Karpas-422 (cell line): ENCODE measurements around the gene CHRM2. TPM values are rescaled to one million over a fixed set of nuclear protein-coding genes. Genes with fewer than 3 reads are reported as not detected.

Experiments
- DNase-seq: peaks from one replicate; pipeline ENCODE4 v3.0.0-alpha.2; 2015
- H2AFZ ChIP-seq: fragments of 200-600 bp; sonication (generic); 2 replicates; pipeline ENCODE4 v1.6.1; 2014; ENCODE audit warnings: antibody characterized with exemption, low read length, mixed read lengths
- H3K27ac ChIP-seq: fragments of 200-600 bp; sonication (generic); 2 replicates; pipeline ENCODE4 v1.5.1; 2014; ENCODE audit warnings: mild to moderate bottlenecking, low read length, moderate library complexity
- H3K27me3 ChIP-seq: fragments of 200-600 bp; sonication (generic); 2 replicates; pipeline ENCODE4 v1.6.1; 2014; ENCODE audit warnings: low read length, mixed read lengths
- H3K36me3 ChIP-seq: fragments of 200-600 bp; sonication (generic); 2 replicates; pipeline ENCODE4 v1.6.1; 2014; ENCODE audit warnings: low read length, mixed read lengths; ENCODE audit not compliant: insufficient read depth
- H3K4me1 ChIP-seq: fragments of 200-600 bp; sonication (generic); 2 replicates; pipeline ENCODE4 v1.6.1; 2014; ENCODE audit warnings: mild to moderate bottlenecking, low read length, mixed read lengths
- H3K4me2 ChIP-seq: fragments of 200-600 bp; sonication (generic); 2 replicates; pipeline ENCODE4 v1.6.1; 2014; ENCODE audit warnings: low read length, low read depth, mild to moderate bottlenecking; ENCODE audit not compliant: poor library complexity, severe bottlenecking
- H3K4me3 ChIP-seq: fragments of 200-600 bp; sonication (generic); 2 replicates; pipeline ENCODE4 v1.5.1; 2014; ENCODE audit warnings: mild to moderate bottlenecking, antibody characterized with exemption, low read length, mixed read lengths
- H3K79me2 ChIP-seq: fragments of 200-600 bp; sonication (generic); 2 replicates; pipeline ENCODE4 v1.6.1; 2014; ENCODE audit warnings: mild to moderate bottlenecking, low read length, mixed read lengths
- H3K9ac ChIP-seq: fragments of 200-600 bp; sonication (generic); 2 replicates; pipeline ENCODE4 v1.6.0; 2014; ENCODE audit warnings: low read length
- H3K9me2 ChIP-seq: fragments of 200-600 bp; sonication (generic), shearing (Covaris generic); replicated peaks from 2 replicates; pipeline ENCODE4 v1.6.0; 2014; ENCODE audit warnings: mild to moderate bottlenecking, low read length, moderate library complexity; ENCODE audit not compliant: insufficient read depth
- H3K9me3 ChIP-seq: fragments of 300-700, 200-600 bp; sonication (generic); 2 replicates; pipeline ENCODE4 v1.6.1; 2014; ENCODE audit warnings: low read length, mixed read lengths
- H4K20me1 ChIP-seq: fragments of 200-600 bp; sonication (generic); 2 replicates; pipeline ENCODE4 v1.6.1; 2014; ENCODE audit warnings: mild to moderate bottlenecking, antibody characterized with exemption, low read length, low read depth; ENCODE audit not compliant: insufficient read depth
- total RNA-seq: library from RNA; depleted of rRNA; stranded (reverse); fragments of >200 nt; shearing (Covaris generic); gene quantifications from 2 replicates; pipeline ENCODE4 v1.2.3, GENCODE V29; 2014; ENCODE audit warnings: low replicate concordance

Gene CHRM2
- total RNA-seq, 1 experiment from 2014 or later, result not detected

DNA sequence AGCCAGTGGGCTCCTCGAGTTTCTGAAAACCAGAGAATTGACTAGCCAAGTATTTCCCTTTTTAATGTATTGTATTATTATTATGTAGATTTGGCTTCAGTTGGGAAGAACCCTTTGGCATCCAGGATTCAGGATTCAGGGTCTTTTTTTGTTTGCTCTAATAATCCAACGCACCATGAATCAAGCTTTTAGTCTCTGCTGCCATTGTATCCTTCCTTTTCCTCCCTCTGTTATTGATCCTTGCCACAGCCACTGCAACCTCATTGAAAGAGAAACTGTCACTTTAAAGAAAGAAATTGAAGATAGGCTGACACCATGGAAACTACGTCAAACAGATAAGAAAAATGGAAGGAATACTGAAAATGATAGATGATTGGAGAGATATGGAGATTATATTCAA, 150.0 kb downstream of the CHRM2 start:
- Histone ChIP-seq H3K4me2 (no peak overlapping the region), H2AFZ (no peak overlapping the region), H3K27me3 (no peaks in the 10 kb centered on the region), H3K79me2 (no peaks in the 10 kb centered on the region), H3K9me3 (no peaks in the 10 kb centered on the region), H3K27ac (no peak overlapping the region), H3K4me3 (no peak overlapping the region), H3K36me3 (no peaks in the 10 kb centered on the region), H3K9ac (no peak overlapping the region), H3K4me1 (no peaks in the 10 kb centered on the region), H3K9me2 (no peaks in the 10 kb centered on the region), H4K20me1 (no peaks in the 10 kb centered on the region)
- no peak for DNase-seq

DNA sequence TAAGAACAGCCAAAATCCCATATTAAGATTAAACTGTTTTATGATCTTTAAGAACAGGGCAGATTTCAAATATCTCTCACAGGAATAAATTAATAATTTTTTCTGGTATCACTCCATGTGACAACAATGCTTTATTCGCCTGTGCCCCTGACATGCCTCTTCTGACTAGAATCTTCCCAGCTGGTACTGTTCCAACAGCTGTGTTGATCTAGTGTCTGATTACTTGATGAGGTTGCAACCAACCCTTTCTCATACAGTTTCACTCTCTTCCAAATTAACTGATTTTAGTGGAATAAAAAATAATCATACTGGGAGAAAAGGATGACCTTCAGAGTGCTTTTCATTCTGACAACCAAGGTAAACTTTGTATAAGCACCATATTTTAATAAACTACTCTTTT, 151.9 kb downstream of the CHRM2 start:
- Histone ChIP-seq H3K79me2 (no peaks in the 10 kb centered on the region), H3K9me3 (no peaks in the 10 kb centered on the region), H3K27me3 (no peaks in the 10 kb centered on the region), H3K9ac (no peak overlapping the region), H2AFZ (no peak overlapping the region), H3K4me1 (no peaks in the 10 kb centered on the region), H3K4me3 (no peak overlapping the region), H4K20me1 (no peaks in the 10 kb centered on the region), H3K9me2 (no peaks in the 10 kb centered on the region), H3K36me3 (no peaks in the 10 kb centered on the region), H3K4me2 (no peak overlapping the region), H3K27ac (no peak overlapping the region)
- DNase-seq, result no peak

DNA sequence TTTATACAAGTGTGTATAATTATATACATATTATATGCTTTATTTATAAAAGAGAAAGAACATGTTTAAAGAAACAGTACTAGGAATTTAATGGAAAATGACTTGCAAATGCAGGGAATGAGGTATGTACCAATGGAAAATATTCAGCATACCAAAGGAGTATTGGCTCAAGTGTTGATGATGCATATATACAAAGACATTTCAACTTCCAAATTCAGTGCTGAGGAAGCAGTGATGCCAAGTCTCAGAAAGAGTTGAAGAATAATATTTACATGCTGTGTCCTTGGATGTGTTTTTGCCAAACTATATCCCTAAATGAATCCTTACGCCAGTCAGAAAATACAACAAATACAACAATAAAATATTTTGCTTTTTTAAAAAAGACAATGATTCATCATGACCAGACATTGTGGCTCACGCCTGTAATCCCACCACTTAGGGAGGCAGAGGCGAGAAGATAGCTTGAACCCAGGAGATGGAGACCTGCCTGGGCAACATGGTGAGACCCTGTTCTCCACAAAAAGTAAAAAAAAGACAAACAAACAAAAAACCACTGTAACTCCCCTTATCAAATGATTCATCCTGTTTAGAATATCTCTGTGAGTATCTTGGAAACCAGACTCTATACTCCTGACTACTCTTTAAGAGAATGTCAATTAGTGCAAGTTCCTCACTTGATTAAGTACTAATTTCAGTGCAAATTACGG, 157.2 kb downstream of the CHRM2 start:
- Histone ChIP-seq H3K4me2 (no peak overlapping the region), H3K79me2 (no peaks in the 10 kb centered on the region), H3K27ac (no peak overlapping the region), H3K9me3 (no peaks in the 10 kb centered on the region), H3K4me1 (no peaks in the 10 kb centered on the region), H3K27me3 (no peaks in the 10 kb centered on the region), H3K9ac (no peak overlapping the region), H3K4me3 (no peak overlapping the region), H2AFZ (no peak overlapping the region), H3K36me3 (no peaks in the 10 kb centered on the region), H3K9me2 (no peaks in the 10 kb centered on the region), H4K20me1 (no peaks in the 10 kb centered on the region)
- no peak for DNase-seq

DNA sequence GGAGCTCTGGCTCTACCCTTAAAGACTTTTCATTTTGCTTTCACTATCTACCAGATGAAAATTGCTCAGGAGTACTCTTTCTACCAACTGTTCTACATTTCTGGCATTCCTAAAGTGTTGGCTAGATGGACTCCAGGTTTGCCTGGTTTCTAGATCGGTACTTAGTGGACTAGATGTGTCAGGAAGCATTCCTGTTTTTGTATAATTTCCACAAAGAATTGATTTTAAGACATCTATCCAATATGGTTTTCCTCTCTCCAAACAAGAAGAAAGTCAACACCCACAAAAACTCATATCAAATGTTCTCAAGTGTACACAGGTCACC, 157.7 kb downstream of the CHRM2 start:
- H4K20me1 ChIP-seq, result no peaks in the 10 kb centered on the region
- no peaks in the 10 kb centered on the region for H3K4me1 ChIP-seq
- no peaks in the 10 kb centered on the region for H3K9me3 ChIP-seq
- no peak overlapping the region for H3K4me2 ChIP-seq
- H3K79me2 ChIP-seq, result no peaks in the 10 kb centered on the region
- no peak overlapping the region for H3K4me3 ChIP-seq
- no peak for DNase-seq
- no peak overlapping the region for H3K9ac ChIP-seq
- no peaks in the 10 kb centered on the region for H3K9me2 ChIP-seq
- no peak overlapping the region for H3K27ac ChIP-seq
- no peaks in the 10 kb centered on the region for H3K36me3 ChIP-seq
- no peaks in the 10 kb centered on the region for H3K27me3 ChIP-seq
- H2AFZ ChIP-seq, result no peak overlapping the region

DNA sequence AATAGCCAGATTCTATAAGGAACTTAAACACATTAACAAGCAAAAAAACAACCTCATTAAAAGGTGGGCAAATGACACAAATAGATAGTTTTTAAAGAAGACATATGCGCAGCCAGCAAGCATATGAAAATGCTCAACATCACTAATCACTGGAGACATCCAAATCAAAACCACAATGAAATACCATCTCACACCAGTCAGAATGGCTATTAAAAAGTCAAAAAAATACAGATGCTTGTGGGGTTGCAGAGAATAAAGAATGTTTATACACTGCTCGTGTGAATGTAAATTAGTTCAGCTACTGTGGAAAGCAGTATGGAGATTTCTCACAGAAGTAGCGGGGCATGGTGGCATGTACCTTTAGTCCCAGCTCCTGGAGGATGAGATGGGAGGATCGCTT, 164.0 kb downstream of the CHRM2 start:
- Histone ChIP-seq H3K4me2 (no peak overlapping the region), H3K27ac (no peak overlapping the region), H3K79me2 (no peaks in the 10 kb centered on the region), H3K9ac (no peak overlapping the region), H3K9me2 (no peaks in the 10 kb centered on the region), H3K27me3 (no peaks in the 10 kb centered on the region), H2AFZ (no peak overlapping the region), H4K20me1 (no peaks in the 10 kb centered on the region), H3K36me3 (no peaks in the 10 kb centered on the region), H3K9me3 (no peaks in the 10 kb centered on the region), H3K4me3 (no peak overlapping the region), H3K4me1 (no peaks in the 10 kb centered on the region)
- no peak for DNase-seq

DNA sequence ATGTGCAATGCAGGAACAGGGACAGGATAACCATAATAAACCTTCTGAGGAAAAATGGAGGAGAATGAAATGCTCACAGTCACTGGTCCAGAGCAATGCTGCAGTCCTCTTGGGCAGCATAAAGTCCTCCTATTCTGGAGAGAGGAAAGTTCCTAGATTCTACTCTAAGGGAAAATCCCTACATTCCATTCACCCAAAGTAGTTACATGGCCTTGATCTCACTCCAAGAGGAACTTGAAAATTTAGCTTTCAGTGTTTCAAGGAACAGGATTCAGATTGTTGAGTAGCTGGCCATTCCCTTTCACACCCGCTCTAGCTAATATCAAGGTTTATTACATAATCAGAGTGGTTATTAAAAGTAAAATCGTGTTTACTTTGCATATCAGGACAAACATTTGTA, 168.3 kb downstream of the CHRM2 start:
- Histone ChIP-seq H3K4me1 (no peaks in the 10 kb centered on the region), H3K27me3 (no peaks in the 10 kb centered on the region), H4K20me1 (no peaks in the 10 kb centered on the region), H2AFZ (no peak overlapping the region), H3K27ac (no peak overlapping the region), H3K4me3 (no peak overlapping the region), H3K9me2 (no peaks in the 10 kb centered on the region), H3K4me2 (no peak overlapping the region), H3K9ac (no peak overlapping the region), H3K9me3 (no peaks in the 10 kb centered on the region), H3K79me2 (no peaks in the 10 kb centered on the region), H3K36me3 (no peaks in the 10 kb centered on the region)
- no peak for DNase-seq

DNA sequence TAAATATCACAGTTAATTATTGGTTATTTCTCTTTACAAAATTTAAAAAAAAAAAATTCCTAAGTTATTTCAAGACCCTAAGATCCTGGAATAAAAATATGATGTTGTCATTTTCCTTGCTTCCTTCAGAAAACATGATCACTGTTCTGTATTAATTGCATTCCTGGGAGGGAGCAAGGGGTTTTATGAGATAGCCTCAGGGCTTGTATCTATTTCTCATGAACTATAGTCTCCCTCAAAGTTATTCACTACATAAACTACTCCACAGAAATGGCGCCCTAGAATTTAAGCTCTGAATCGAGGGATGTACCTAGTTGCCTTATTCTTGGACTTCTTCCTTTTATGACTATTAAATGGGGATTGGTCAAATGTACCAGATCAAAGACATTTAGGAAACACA, 170.3 kb downstream of the CHRM2 start:
- no peak for DNase-seq
- Histone ChIP-seq H4K20me1 (no peaks in the 10 kb centered on the region), H2AFZ (no peak overlapping the region), H3K9me2 (no peaks in the 10 kb centered on the region), H3K36me3 (no peaks in the 10 kb centered on the region), H3K4me1 (no peaks in the 10 kb centered on the region), H3K4me3 (no peak overlapping the region), H3K4me2 (no peak overlapping the region), H3K9me3 (no peaks in the 10 kb centered on the region), H3K27me3 (no peaks in the 10 kb centered on the region), H3K27ac (no peak overlapping the region), H3K79me2 (no peaks in the 10 kb centered on the region), H3K9ac (no peak overlapping the region)

DNA sequence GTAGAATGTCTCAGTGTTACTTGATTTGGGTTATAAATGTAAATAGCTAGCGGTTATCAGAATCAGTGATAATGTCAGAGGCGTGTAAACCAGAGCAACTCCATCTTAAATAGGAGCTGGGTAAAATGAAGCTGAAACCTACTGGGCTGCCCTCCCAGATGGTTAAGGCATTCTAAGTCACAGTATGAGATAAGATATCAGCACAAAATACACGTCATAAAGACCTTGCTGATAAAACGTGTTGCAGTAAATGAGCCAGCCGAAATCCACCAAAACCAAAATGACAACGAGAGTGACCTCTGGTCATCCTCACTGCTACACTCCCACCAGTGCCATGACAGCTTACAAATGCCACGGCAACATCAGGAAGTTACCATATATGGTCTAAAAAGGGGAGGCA, 172.3 kb downstream of the CHRM2 start:
- Histone ChIP-seq H3K9me3 (no peaks in the 10 kb centered on the region), H3K4me2 (no peak overlapping the region), H3K4me3 (no peak overlapping the region), H3K4me1 (no peaks in the 10 kb centered on the region), H3K36me3 (no peaks in the 10 kb centered on the region), H3K9me2 (no peaks in the 10 kb centered on the region), H4K20me1 (no peaks in the 10 kb centered on the region), H3K79me2 (no peaks in the 10 kb centered on the region), H2AFZ (no peak overlapping the region), H3K9ac (no peak overlapping the region), H3K27me3 (no peaks in the 10 kb centered on the region), H3K27ac (no peak overlapping the region)
- DNase-seq, result no peak

DNA sequence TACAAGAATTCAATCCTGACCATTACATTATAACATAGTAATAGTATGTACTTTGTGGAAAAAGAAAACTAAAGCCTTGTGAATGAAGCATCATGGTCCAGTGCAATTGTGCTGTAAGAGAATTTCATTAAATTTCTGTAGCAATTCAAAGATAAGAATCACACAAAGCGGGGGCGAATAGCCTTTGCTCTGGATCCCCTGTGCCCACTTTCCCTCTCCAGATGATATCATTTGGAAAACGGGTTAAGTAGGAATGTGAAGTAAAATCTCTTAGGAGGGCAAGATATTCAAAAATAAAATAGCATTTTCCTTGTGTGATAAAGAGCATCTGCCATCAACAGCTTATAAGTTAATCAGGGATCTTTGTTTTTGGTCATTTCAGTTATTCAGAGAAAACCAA, 177.1 kb downstream of the CHRM2 start:
- Histone ChIP-seq H3K4me3 (no peak overlapping the region), H3K4me2 (no peak overlapping the region), H3K27me3 (no peaks in the 10 kb centered on the region), H3K4me1 (no peaks in the 10 kb centered on the region), H2AFZ (no peak overlapping the region), H3K36me3 (no peaks in the 10 kb centered on the region), H3K79me2 (no peaks in the 10 kb centered on the region), H4K20me1 (no peaks in the 10 kb centered on the region), H3K27ac (no peak overlapping the region), H3K9me3 (no peaks in the 10 kb centered on the region), H3K9ac (no peak overlapping the region), H3K9me2 (no peaks in the 10 kb centered on the region)
- no peak for DNase-seq
